H1 (cell line): ENCODE data around the gene ZMYM4. TPM values are rescaled to one million over a fixed set of nuclear protein-coding genes. Genes with fewer than 3 reads are reported as not detected.

Source experiments
- CBX5 ChIP-seq: fragments of 300-800, 300-1000 bp; sonication (generic); IDR thresholded peaks from 2 replicates; pipeline ENCODE4 v1.7.1; 2016; ENCODE audit warnings: antibody characterized with exemption, low read length, low read depth
- GABPA ChIP-seq: IDR thresholded peaks from 2 replicates; pipeline ENCODE4 v1.6.1; 2011; ENCODE audit warnings: mild to moderate bottlenecking, low read length, moderate library complexity, borderline replicate concordance; ENCODE audit not compliant: insufficient read depth
- KDM1A ChIP-seq: fragments of 200-600, 300-600 bp; sonication (generic); IDR thresholded peaks from 2 replicates; pipeline ENCODE4 v1.7.1; 2016; ENCODE audit warnings: mild to moderate bottlenecking, low read length, borderline replicate concordance
- KDM5A ChIP-seq: fragments of 200-600 bp; IDR thresholded peaks from 2 replicates; pipeline ENCODE4 v1.7.1; 2012; ENCODE audit warnings: mild to moderate bottlenecking, low read length, inconsistent platforms, mixed read lengths
- TAF1 ChIP-seq: IDR thresholded peaks from 2 replicates; pipeline ENCODE4 v1.6.1; 2011; ENCODE audit warnings: mild to moderate bottlenecking, low read depth, low read length
- polyA plus RNA-seq, 7 experiments: library from polyadenylated mRNA; depleted of rRNA in 3 of 7; stranded (reverse) in 5 of 7; unstranded in 2 of 7; fragments of >200 nt in 5 of 7; fragments of 200-250 nt in 2 of 7; gene quantifications; 1 replicate in 5 of 7; 2 replicates in 1 of 7; 4 replicates in 1 of 7; pipeline versions ENCODE4 v1.2.1 to v1.2.3, GENCODE V29; 2011 to 2013; ENCODE audit warnings: missing spikeins in 2 of 7, mixed read lengths in 2 of 7
- total RNA-seq: library from RNA; stranded (reverse); fragmentation: NEBNext Ultra II Directional; extraction: Animal tissue kit (Norgen Biotek cat#: 25700); gene quantifications from 2 replicates; pipeline ENCODE4 v1.2.1, GENCODE V29; 2021

The ZMYM4 gene
- total and polyA plus RNA-seq, 2 of the 8 experiments (the other 6 are each of a cell fraction or from before 2014, with no cell fraction given): 16.7 to 81.3 TPM

DNA sequence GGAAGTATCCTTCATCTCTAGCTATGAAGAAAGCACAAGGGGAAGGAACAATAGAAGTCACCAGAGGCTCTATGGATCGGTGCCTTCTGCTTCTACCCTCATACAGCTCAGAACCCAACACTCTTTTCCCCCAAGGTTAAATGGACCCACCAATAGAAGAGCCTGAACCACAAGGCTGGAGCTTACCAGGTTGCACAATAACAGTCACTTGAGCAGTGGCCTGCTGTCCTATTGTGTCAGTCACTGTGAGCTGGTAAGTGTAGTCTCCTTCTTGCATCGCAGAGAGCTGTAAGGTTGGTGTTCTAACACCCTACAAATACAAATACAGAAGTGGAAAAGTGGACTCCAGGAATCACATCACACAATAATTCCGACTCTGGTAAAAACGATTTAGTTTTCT is 185.7 kb downstream of the ZMYM4 start (continued):
- TF ChIP-seq GABPA (no peak), KDM1A (no peak), CBX5 (no peak), KDM5A (no peak), TAF1 (no peak)
